ENCODE measurements around the gene SLC29A3. TPM values are rescaled to one million over a fixed set of nuclear protein-coding genes. Genes with fewer than 3 reads are reported as not detected.

SLC29A3 gene
- total and polyA plus RNA-seq, 2 donors, result 2.5 to 5.6 TPM

DNA sequence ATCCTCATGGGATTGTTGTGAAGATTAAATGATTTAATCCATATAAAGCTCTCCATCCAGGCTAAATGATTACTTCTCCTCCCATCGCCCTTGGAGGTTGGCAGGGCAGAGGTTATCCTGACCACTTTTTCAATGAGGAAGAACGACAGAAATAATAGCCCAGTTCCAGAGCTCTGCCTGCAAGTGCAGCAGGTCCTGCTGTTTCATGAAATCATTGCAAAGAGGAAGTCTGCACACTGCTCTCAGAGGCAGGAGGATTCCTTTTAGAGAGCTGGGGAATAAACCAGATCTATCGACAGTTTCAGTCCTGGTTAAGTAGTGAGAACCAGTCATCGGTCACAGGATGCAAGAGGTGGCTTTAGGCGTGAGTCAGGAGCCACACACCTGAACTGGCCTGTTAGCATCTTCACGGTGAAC is 52.7 kb downstream of the SLC29A3 start:
- no peak for DNase-seq (ENCODE audit: low read depth in 6 of 9, low spot score in 9 of 9)
- H3K27ac ChIP-seq (ENCODE audit: low read depth in 1 of 2, low read length in 1 of 2), result no peak overlapping the region
- H3K9me3 ChIP-seq (ENCODE audit: control insufficient read depth in 2 of 2, insufficient read depth in 1 of 2, low read length in 1 of 2), result no peaks in the 10 kb centered on the region
- H3K4me1 ChIP-seq (ENCODE audit: control insufficient read depth in 2 of 2, insufficient read depth in 2 of 2, low read length in 2 of 2), result peaks cover 0 to 8% of the 10 kb centered on the region in 2 donors
- WGBS, result 21% methylated on average over 6 of the region's 6 CpGs
- no peak overlapping the region for H3K4me3 ChIP-seq (ENCODE audit: low read length in 2 of 2)
- H3K27me3 ChIP-seq (ENCODE audit: control insufficient read depth in 2 of 2, insufficient read depth in 1 of 2, low read length in 1 of 2), result no peaks in the 10 kb centered on the region
- no peaks in the 10 kb centered on the region for H3K36me3 ChIP-seq (ENCODE audit: control insufficient read depth in 2 of 2, insufficient read depth in 2 of 2, low read length in 1 of 2)

DNA sequence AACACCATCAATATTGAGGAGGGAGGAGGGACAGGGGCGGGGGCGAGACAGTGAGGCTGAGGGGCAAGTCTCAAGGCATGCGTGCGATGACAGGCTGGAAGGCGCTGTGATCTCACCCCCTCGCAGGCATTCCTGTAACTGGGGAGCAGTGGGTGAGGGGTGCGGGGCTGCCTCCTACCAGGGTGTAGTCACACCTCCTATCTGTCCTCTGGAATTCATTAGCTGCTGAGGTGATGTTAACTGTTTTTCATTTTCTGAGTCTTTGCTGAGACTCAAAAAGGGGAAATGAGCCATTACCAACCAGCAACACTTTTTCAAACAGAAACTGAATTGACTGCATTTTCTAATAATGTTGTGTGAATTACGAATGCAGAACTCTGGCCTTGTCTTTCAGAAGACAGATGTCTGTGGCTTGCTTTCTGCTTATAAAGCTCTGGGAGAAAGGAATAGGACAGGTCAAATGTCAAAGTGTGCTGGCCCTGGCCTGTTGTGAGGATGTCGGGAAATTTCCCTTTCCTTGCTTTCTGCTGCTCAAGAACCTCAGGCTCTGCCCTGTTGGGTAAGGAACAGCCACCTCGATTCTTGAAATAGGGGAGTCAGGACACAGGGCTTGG is 53.9 kb downstream of the SLC29A3 start:
- no peak for DNase-seq (ENCODE audit: low read depth in 6 of 9, low spot score in 9 of 9)
- 88% methylated on average over 10 of the region's 10 CpGs for WGBS
- no peak overlapping the region for H3K4me3 ChIP-seq (ENCODE audit: low read length in 2 of 2)
- H3K27me3 ChIP-seq (ENCODE audit: control insufficient read depth in 2 of 2, insufficient read depth in 1 of 2, low read length in 1 of 2), result peaks cover 0 to 2% of the 10 kb centered on the region in 2 donors
- no peaks in the 10 kb centered on the region for H3K36me3 ChIP-seq (ENCODE audit: control insufficient read depth in 2 of 2, insufficient read depth in 2 of 2, low read length in 1 of 2)
- H3K9me3 ChIP-seq (ENCODE audit: control insufficient read depth in 2 of 2, insufficient read depth in 1 of 2, low read length in 1 of 2), result no peaks in the 10 kb centered on the region
- H3K27ac ChIP-seq (ENCODE audit: low read depth in 1 of 2, low read length in 1 of 2), result peak overlapping the region; percentile 15 to 56
- H3K4me1 ChIP-seq (ENCODE audit: control insufficient read depth in 2 of 2, insufficient read depth in 2 of 2, low read length in 2 of 2), result peaks cover 2 to 16% of the 10 kb centered on the region in 2 donors

DNA sequence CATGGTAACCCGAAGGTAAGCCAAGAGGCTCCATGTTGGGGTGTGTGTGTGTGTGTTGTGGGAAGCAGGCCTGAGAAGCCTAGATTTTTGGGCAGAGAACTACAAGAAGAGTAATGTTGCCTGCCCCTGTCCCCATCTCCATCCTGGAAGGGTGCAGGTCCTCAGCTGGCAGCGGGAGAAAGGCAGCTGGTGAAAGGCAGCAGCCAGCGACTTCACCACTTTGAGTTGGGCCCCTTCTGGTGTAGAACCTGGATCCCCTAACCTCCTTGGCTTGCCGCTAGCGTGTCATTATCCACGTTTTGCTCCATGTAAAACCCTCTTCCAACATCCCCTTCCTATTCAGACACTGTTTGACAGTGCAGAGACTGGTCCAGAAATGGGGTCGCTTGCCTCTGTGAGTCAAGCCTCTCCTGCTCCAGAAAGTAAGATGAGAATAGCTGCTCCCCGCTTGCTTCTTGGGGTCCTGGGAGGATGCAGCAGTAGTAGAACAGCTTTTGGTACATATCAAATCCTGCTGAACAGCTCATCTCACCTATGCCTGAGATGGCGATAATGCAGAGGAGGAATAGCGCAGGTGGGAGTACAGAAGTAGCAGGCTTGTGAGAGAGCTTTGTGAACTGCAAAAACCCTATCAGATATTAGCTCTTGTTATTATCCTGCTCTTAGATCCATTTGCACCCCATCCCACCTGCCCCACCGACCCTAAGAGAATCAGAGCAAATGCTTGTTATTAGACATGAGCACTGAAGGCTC is 55.6 kb downstream of the SLC29A3 start:
- Histone ChIP-seq H3K4me3 (ENCODE audit: low read length in 2 of 2) (no peak overlapping the region), H3K4me1 (ENCODE audit: control insufficient read depth in 2 of 2, insufficient read depth in 2 of 2, low read length in 2 of 2) (peaks cover 2 to 16% of the 10 kb centered on the region in 2 donors), H3K27ac (ENCODE audit: low read depth in 1 of 2, low read length in 1 of 2) (no peak overlapping the region), H3K9me3 (ENCODE audit: control insufficient read depth in 2 of 2, insufficient read depth in 1 of 2, low read length in 1 of 2) (no peaks in the 10 kb centered on the region), H3K27me3 (ENCODE audit: control insufficient read depth in 2 of 2, insufficient read depth in 1 of 2, low read length in 1 of 2) (peaks cover 0 to 2% of the 10 kb centered on the region in 2 donors), H3K36me3 (ENCODE audit: control insufficient read depth in 2 of 2, insufficient read depth in 2 of 2, low read length in 1 of 2) (no peaks in the 10 kb centered on the region)
- no peak for DNase-seq (ENCODE audit: low read depth in 6 of 9, low spot score in 9 of 9)
- WGBS, result 93% methylated on average over 11 of the region's 11 CpGs

DNA sequence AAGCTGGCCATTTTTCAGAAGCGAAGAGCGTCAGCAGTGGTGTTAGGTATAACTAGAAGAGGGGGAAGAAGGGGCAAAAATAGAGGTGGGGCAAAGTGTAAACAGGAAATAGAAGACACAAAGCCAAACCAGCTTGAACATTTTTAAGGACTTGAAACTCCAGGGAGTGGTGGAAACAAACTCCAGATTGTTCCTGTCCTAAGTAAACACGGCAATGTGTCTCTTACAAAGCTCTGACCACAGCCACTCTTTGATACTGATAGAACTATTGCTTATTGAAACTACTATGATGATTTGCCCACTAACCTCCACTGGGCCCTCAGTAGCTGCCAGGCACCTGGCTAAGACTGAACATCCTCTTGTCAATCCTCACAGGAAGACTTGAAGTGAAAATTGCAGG is 56.9 kb downstream of the SLC29A3 start:
- 61% methylated on average over 3 of the region's 3 CpGs for WGBS
- H3K27me3 ChIP-seq (ENCODE audit: control insufficient read depth in 2 of 2, insufficient read depth in 1 of 2, low read length in 1 of 2), result peaks cover 0 to 2% of the 10 kb centered on the region in 2 donors
- H3K9me3 ChIP-seq (ENCODE audit: control insufficient read depth in 2 of 2, insufficient read depth in 1 of 2, low read length in 1 of 2), result no peaks in the 10 kb centered on the region
- no peaks in the 10 kb centered on the region for H3K36me3 ChIP-seq (ENCODE audit: control insufficient read depth in 2 of 2, insufficient read depth in 2 of 2, low read length in 1 of 2)
- no peak overlapping the region for H3K27ac ChIP-seq (ENCODE audit: low read depth in 1 of 2, low read length in 1 of 2)
- DNase-seq (ENCODE audit: low read depth in 6 of 9, low spot score in 9 of 9), result no peak
- no peak overlapping the region for H3K4me3 ChIP-seq (ENCODE audit: low read length in 2 of 2)
- peaks cover 2 to 16% of the 10 kb centered on the region in 2 donors for H3K4me1 ChIP-seq (ENCODE audit: control insufficient read depth in 2 of 2, insufficient read depth in 2 of 2, low read length in 2 of 2)

DNA sequence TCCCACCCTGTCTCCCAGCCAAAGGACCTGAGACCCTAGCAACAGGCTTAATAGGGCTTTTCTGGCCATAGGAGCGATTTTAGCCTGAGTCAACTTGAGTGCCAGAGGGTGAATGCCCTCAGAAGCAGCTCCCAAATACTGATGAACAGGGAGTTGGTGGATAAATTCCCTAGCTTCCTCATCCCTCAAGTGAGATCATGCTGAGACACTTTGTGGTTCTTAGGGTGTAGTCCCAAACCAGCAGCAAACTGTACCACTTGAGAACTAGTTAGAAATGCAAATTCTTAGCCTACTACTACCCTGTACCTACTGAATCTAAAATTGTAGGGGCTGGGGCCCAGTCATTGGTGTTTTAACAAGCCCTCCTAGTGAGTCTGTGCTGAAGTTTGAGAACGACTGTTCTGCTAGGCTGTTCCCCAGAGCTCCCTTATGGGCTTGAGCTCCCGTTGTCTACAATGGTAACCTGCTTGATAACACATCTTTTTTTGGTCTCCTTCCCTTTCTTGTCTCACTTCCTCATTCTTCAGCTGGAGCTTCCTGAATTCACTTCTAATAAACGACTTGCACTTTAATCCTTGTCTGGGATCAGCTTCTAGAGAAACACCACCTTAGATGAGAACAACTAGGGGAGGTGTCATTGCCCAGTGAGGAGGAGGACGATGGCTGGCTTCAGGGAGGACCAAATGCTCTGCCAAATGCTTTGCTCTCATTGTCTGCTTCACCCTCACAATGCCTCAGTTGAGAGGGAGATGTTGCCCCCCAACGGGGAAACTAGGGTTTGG is 59.5 kb downstream of the SLC29A3 start:
- DNase-seq (ENCODE audit: low read depth in 6 of 9, low spot score in 9 of 9), result no peak
- Histone ChIP-seq H3K4me1 (ENCODE audit: control insufficient read depth in 2 of 2, insufficient read depth in 2 of 2, low read length in 2 of 2) (peaks cover 2 to 11% of the 10 kb centered on the region in 2 donors), H3K27me3 (ENCODE audit: control insufficient read depth in 2 of 2, insufficient read depth in 1 of 2, low read length in 1 of 2) (peaks cover 0 to 2% of the 10 kb centered on the region in 2 donors), H3K9me3 (ENCODE audit: control insufficient read depth in 2 of 2, insufficient read depth in 1 of 2, low read length in 1 of 2) (no peaks in the 10 kb centered on the region), H3K36me3 (ENCODE audit: control insufficient read depth in 2 of 2, insufficient read depth in 2 of 2, low read length in 1 of 2) (no peaks in the 10 kb centered on the region), H3K27ac (ENCODE audit: low read depth in 1 of 2, low read length in 1 of 2) (peak overlapping the region in 1 of 2 donors; percentile 36), H3K4me3 (ENCODE audit: low read length in 2 of 2) (no peak overlapping the region)
- WGBS, result 37% methylated on average over 6 of the region's 6 CpGs

DNA sequence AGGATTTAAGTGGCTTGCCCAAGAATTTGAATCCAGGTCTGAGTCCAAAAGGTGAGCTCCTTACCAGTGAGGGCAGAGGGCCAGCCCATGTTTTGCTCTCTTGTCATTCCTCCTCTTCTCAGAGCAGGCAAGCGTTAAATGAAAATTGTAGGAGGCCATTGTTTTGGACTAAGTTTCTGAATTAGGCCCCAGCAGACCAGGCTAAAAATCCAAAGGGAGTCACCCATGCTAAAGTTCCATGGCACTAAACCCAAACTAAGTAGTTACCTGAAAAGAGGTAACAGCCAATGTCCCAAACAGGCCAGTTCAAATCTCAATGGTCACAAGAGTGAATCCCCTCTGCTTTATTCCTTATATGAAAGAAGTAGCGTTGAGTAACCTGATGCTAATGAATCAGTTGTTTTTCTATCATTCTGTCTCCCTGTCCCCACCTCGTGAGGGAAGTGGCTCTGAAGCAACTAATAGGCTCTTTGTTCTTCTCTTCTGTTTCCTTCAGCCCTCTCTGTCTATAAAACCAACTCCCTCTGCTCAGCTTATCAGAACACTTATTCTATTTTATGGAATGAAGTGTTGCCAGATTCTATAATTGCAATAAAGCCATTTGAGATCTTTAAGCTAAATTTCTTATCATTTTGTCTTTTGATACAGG is 60.2 kb downstream of the SLC29A3 start:
- 85% methylated on average over 3 of the region's 3 CpGs for WGBS
- Histone ChIP-seq H3K27me3 (ENCODE audit: control insufficient read depth in 2 of 2, insufficient read depth in 1 of 2, low read length in 1 of 2) (peaks cover 0 to 2% of the 10 kb centered on the region in 2 donors), H3K4me3 (ENCODE audit: low read length in 2 of 2) (no peak overlapping the region), H3K4me1 (ENCODE audit: control insufficient read depth in 2 of 2, insufficient read depth in 2 of 2, low read length in 2 of 2) (peaks cover 2 to 10% of the 10 kb centered on the region in 2 donors), H3K27ac (ENCODE audit: low read depth in 1 of 2, low read length in 1 of 2) (peak overlapping the region in 1 of 2 donors; percentile 36), H3K9me3 (ENCODE audit: control insufficient read depth in 2 of 2, insufficient read depth in 1 of 2, low read length in 1 of 2) (no peaks in the 10 kb centered on the region), H3K36me3 (ENCODE audit: control insufficient read depth in 2 of 2, insufficient read depth in 2 of 2, low read length in 1 of 2) (no peaks in the 10 kb centered on the region)
- DNase-seq (ENCODE audit: low read depth in 6 of 9, low spot score in 9 of 9), result no peak

DNA sequence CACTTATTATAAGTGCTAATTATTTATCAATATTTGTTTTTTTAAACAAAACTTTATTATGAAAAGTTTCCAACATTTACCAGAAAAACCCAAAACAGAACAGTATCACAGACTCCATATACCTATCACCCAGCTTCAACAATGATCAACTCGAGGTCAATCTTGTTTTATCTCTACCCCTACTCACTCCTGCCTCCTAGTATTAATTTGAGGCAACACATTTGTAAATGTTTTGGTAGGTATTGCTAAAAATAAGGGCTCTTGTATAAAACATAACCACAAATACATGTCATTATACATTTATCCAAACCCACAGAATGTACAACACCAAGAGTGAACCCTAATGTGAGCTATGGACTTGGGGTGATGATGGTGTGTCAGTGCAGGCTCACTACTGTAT is 61.8 kb downstream of the SLC29A3 start:
- Histone ChIP-seq H3K4me1 (ENCODE audit: control insufficient read depth in 2 of 2, insufficient read depth in 2 of 2, low read length in 2 of 2) (peaks cover 2 to 10% of the 10 kb centered on the region in 2 donors), H3K4me3 (ENCODE audit: low read length in 2 of 2) (no peak overlapping the region), H3K36me3 (ENCODE audit: control insufficient read depth in 2 of 2, insufficient read depth in 2 of 2, low read length in 1 of 2) (no peaks in the 10 kb centered on the region), H3K27me3 (ENCODE audit: control insufficient read depth in 2 of 2, insufficient read depth in 1 of 2, low read length in 1 of 2) (peaks cover 0 to 2% of the 10 kb centered on the region in 2 donors), H3K9me3 (ENCODE audit: control insufficient read depth in 2 of 2, insufficient read depth in 1 of 2, low read length in 1 of 2) (no peaks in the 10 kb centered on the region), H3K27ac (ENCODE audit: low read depth in 1 of 2, low read length in 1 of 2) (no peak overlapping the region)
- WGBS, result 88% methylated on average over 1 of the region's 1 CpG
- DNase-seq (ENCODE audit: low read depth in 6 of 9, low spot score in 9 of 9), result no peak

DNA sequence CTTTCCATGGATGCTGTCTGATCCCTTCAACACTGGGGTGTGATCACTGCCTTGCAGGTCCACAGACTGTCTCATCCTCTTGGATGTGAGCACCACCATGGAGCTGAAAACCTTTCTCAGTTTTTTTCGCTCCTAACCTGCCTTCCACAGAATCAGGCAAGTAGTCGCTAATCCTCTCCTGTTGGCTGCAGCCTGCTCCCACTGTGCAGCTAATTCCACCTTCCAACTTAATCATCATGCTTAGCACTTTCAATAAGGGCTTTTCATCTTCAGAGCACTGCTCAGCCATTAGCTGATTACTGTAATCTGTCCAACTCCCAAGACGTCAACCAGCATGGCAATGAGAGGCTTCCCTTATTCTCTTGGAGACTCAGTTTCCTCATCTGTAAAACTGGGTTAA is 62.6 kb downstream of the SLC29A3 start:
- no peaks in the 10 kb centered on the region for H3K36me3 ChIP-seq (ENCODE audit: control insufficient read depth in 2 of 2, insufficient read depth in 2 of 2, low read length in 1 of 2)
- peaks cover 0 to 2% of the 10 kb centered on the region in 2 donors for H3K27me3 ChIP-seq (ENCODE audit: control insufficient read depth in 2 of 2, insufficient read depth in 1 of 2, low read length in 1 of 2)
- no peak overlapping the region for H3K4me3 ChIP-seq (ENCODE audit: low read length in 2 of 2)
- no peak overlapping the region for H3K27ac ChIP-seq (ENCODE audit: low read depth in 1 of 2, low read length in 1 of 2)
- DNase-seq (ENCODE audit: low read depth in 6 of 9, low spot score in 9 of 9), result no peak
- peaks cover 2 to 9% of the 10 kb centered on the region in 2 donors for H3K4me1 ChIP-seq (ENCODE audit: control insufficient read depth in 2 of 2, insufficient read depth in 2 of 2, low read length in 2 of 2)
- whole genome bisulfite sequencing, result 96% methylated on average over 3 of the region's 3 CpGs
- H3K9me3 ChIP-seq (ENCODE audit: control insufficient read depth in 2 of 2, insufficient read depth in 1 of 2, low read length in 1 of 2), result no peaks in the 10 kb centered on the region
